CD8-positive, alpha-beta memory T cell (primary cell): ENCODE measurements around the gene PDCD1LG2. TPM values are rescaled to one million over a fixed set of nuclear protein-coding genes. Genes with fewer than 3 reads are reported as not detected.
"Not testable (repeated sequence)": the region's sequence is repeated elsewhere in the genome, so short reads cannot be mapped to it uniquely, and the experiment has no call there.

Source experiments
- CTCF ChIA-PET: fragments of 350-600 bp; sonication (Branson Sonifier 250); formaldehyde crosslinking; loops from one replicate; lab custom pipeline; 2021; ENCODE audit warnings: antibody characterized with exemption; lab: Charles Lee
- POLR2A ChIA-PET: fragments of 350-600 bp; sonication (Branson Sonifier 250); formaldehyde crosslinking; loops from one replicate; lab custom pipeline; 2021; ENCODE audit warnings: antibody characterized with exemption; lab: Charles Lee
- DNase-seq, 5 donors: peaks; one replicate each; pipeline versions ENCODE4 v3.0.0 to v3.0.0-alpha.2; 2020 to 2022; ENCODE audit warnings: mixed read lengths in 1 of 5
- H3K27ac ChIP-seq: one replicate; pipeline ENCODE4 v1.7.0; 2013; ENCODE audit warnings: low read depth, mild to moderate bottlenecking, low read length, moderate library complexity
- H3K27me3 ChIP-seq: 2 replicates; pipeline ENCODE4 v1.7.0; 2013; ENCODE audit warnings: low read length, mild to moderate bottlenecking; ENCODE audit not compliant: insufficient read depth, poor library complexity, severe bottlenecking
- H3K36me3 ChIP-seq: 2 replicates; pipeline ENCODE4 v1.7.0; 2013; ENCODE audit warnings: mild to moderate bottlenecking, low read length, moderate library complexity; ENCODE audit not compliant: insufficient read depth
- H3K4me1 ChIP-seq: 2 replicates; pipeline ENCODE4 v1.7.0; 2013; ENCODE audit warnings: mild to moderate bottlenecking, low read length, moderate library complexity; ENCODE audit not compliant: insufficient read depth
- H3K4me3 ChIP-seq: 2 replicates; pipeline ENCODE4 v1.7.0; 2013; ENCODE audit warnings: mild to moderate bottlenecking, low read length
- H3K9me3 ChIP-seq: 2 replicates; pipeline ENCODE4 v1.7.0; 2013; ENCODE audit warnings: mild to moderate bottlenecking, low read length
- H3K27ac Mint-ChIP-seq, 8 donors: one replicate each; pipeline ENCODE4 v1.8.0; 2020 to 2021; ENCODE audit warnings: mixed read lengths in 8 of 8, mild to moderate bottlenecking in 6 of 8, inconsistent platforms in 3 of 8, moderate library complexity in 3 of 8
- H3K27me3 Mint-ChIP-seq, 2 donors: one replicate each; pipeline ENCODE4 v1.8.0; 2020 to 2021; ENCODE audit warnings: mixed read lengths in 2 of 2, mild to moderate bottlenecking in 1 of 2, moderate library complexity in 1 of 2
- H3K36me3 Mint-ChIP-seq, 3 donors: one replicate each; pipeline ENCODE4 v1.8.0; 2020 to 2021; ENCODE audit warnings: mixed read lengths in 3 of 3, inconsistent platforms in 1 of 3, mild to moderate bottlenecking in 1 of 3
- H3K4me1 Mint-ChIP-seq, 3 donors: one replicate each; pipeline ENCODE4 v1.8.0; 2020 to 2021; ENCODE audit warnings: mixed read lengths in 3 of 3, inconsistent platforms in 1 of 3, mild to moderate bottlenecking in 1 of 3
- H3K4me3 Mint-ChIP-seq, 7 donors: one replicate each; pipeline ENCODE4 v1.8.0; 2020 to 2021; ENCODE audit warnings: mixed read lengths in 7 of 7, mild to moderate bottlenecking in 6 of 7, moderate library complexity in 4 of 7, inconsistent platforms in 2 of 7
- H3K9me3 Mint-ChIP-seq, 5 donors: one replicate each; pipeline ENCODE4 v1.8.0; 2020 to 2022; ENCODE audit warnings: mixed read lengths in 5 of 5, mild to moderate bottlenecking in 3 of 5, moderate library complexity in 2 of 5, inconsistent platforms in 1 of 5
- polyA plus RNA-seq: library from polyadenylated mRNA; unstranded; fragments of 300-500 nt; fragmentation: Illumina TruSeq; gene quantifications from one replicate; pipeline ENCODE4 v1.2.3, GENCODE V29; 2021
- total RNA-seq, 2 experiments: library from RNA; stranded (reverse); gene quantifications; one replicate each; pipeline ENCODE4 v1.2.3, GENCODE V29; 2021

PDCD1LG2 gene
- under 1 TPM; 0.33 to 0.37 TPM for total RNA-seq
- polyA plus RNA-seq = not detected

DNA sequence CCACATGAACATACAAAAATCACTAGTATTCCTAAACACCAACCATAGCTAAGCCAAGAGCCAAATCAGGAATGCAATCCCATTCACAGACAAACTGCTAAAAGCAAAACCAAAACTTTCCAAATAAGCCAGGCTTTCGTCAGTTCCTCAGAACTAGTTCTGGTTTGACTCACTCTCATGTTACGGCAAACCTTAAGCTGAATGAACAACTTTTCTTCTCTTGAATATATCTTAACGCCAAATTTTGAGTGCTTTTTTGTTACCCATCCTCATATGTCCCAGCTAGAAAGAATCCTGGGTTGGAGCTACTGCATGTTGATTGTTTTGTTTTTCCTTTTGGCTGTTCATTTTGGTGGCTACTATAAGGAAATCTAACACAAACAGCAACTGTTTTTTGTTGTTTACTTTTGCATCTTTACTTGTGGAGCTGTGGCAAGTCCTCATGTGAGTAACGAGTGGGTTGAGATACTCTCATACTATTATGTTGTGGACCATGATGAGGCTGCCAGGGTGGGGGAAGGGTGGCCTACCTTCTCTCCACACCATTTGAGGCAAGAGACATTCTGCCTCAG lies at the start of gene PDCD1LG2:
Gene PDCD1LG2, plus strand, starts transcription at position 172 of the 572 bp plus-strand sequence. CDS start 12,016 bp downstream, outside the sequence.
- H3K4me3 ChIP-seq = peak within 1 kb of the TSS; percentile 24
- no peaks in the 10 kb centered on the region for H3K27me3 ChIP-seq
- no peaks in the 10 kb centered on the region for H3K36me3 Mint-ChIP-seq
- H3K4me3 Mint-ChIP-seq = peak within 1 kb of the TSS; percentile 35 to 90 (median 79)
- ChIA-PET POLR2A (interaction anchor here (1.2 kb wide), 1 partner anchor 118 kb away, joined by 3 read pairs; the partner anchor contains the start of gene RIC1), CTCF (interaction anchor here (0.9 kb wide), 1 partner anchor 60 kb away, joined by 3 read pairs; the partner anchor contains the start of gene CD274)
- peak within 1 kb of the TSS; percentile 7 for H3K27ac ChIP-seq
- no peaks in the 10 kb centered on the region for H3K9me3 ChIP-seq
- H3K27ac Mint-ChIP-seq = peak within 1 kb of the TSS; percentile 58 to 94 (median 90)
- peaks cover 0 to 7% of the 10 kb centered on the region in 2 donors for H3K27me3 Mint-ChIP-seq
- H3K4me1 ChIP-seq = peaks cover 3% of the 10 kb centered on the region
- no peak for DNase-seq
- no peaks in the 10 kb centered on the region for H3K9me3 Mint-ChIP-seq
- peaks cover 27 to 48% (median 43%) of the 10 kb centered on the region in 3 donors for H3K4me1 Mint-ChIP-seq
- H3K36me3 ChIP-seq = no peaks in the 10 kb centered on the region

DNA sequence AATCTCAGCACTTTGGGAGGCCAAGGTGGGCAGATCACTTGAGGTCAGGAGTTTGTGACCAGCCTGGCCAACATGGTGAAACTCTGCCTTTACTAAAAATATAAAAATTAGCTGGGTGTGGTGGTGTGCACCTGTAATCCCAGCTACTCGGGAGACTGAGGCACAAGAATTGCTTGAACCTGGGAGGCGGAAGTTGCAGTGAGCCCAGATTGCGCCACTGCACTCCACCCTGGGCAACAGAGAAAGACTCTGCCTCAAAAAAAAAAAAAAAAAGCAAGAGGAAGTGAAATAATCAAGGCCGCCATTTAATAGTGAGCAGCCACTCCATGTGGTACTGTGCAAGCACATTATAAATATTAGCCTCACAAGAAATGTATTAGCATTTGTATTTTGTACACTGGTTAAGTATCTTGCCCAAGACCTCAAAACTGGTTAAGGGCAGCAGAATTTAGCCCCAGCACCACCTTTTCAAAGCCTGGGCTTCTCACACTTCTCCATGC lies 45.5 kb upstream of the PDCD1LG2 start:
- H3K4me1 Mint-ChIP-seq, H3K4me3 ChIP-seq, H3K4me1 ChIP-seq, H3K27me3 Mint-ChIP-seq, H3K27me3 ChIP-seq, H3K27ac ChIP-seq, POLR2A ChIA-PET, H3K9me3 ChIP-seq, CTCF ChIA-PET, H3K9me3 Mint-ChIP-seq, DNase-seq, H3K36me3 ChIP-seq: not testable (repeated sequence)
- Mint-ChIP-seq H3K36me3 (peaks cover 17 to 66% (median 42%) of the 10 kb centered on the region in 3 donors), H3K4me3 (peak overlapping the region in 1 of 7 donors; percentile 58), H3K27ac (peak overlapping the region in 1 of 8 donors; percentile 80)

DNA sequence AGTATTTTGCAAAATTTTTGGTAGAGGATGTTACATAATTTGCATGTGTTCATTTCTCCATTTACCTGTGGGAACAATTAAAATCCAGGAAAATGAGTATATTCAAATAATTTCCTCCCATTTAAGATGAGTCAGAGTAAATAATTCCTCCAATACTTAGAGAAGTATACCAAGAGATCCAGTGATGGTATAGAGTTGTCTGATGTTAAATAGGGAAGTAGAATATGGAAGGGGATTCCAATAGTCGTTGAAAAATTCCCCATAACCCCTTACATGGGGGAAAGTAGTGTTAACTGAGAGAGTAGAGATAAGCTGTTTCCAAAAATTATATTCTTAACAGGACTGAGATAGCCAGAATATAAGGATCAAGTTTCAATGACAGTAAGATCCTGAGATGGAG lies 44.3 kb upstream of the PDCD1LG2 start:
- H3K9me3 ChIP-seq = no peaks in the 10 kb centered on the region
- H3K4me3 Mint-ChIP-seq = no peak overlapping the region
- POLR2A ChIA-PET = no interaction called here
- H3K4me3 ChIP-seq = no peak overlapping the region
- peak overlapping the region in 1 of 8 donors; percentile 31 for H3K27ac Mint-ChIP-seq
- peaks cover 17 to 62% (median 40%) of the 10 kb centered on the region in 3 donors for H3K36me3 Mint-ChIP-seq
- no peaks in the 10 kb centered on the region for H3K27me3 ChIP-seq
- CTCF ChIA-PET = interaction anchor here (1.2 kb wide), 1 partner anchor 280 kb away, joined by 3 read pairs; no protein-coding TSS in a partner anchor
- no peak for DNase-seq
- H3K4me1 Mint-ChIP-seq = no peaks in the 10 kb centered on the region
- H3K4me1 ChIP-seq = no peaks in the 10 kb centered on the region
- H3K27me3 Mint-ChIP-seq = no peaks in the 10 kb centered on the region
- H3K36me3 ChIP-seq = no peaks in the 10 kb centered on the region
- no peak overlapping the region for H3K27ac ChIP-seq
- H3K9me3 Mint-ChIP-seq = no peaks in the 10 kb centered on the region

GRCh38 chr9:5466766-5467165 lies 43.6 kb upstream of the PDCD1LG2 start:
- no peak overlapping the region for H3K4me3 Mint-ChIP-seq
- no peaks in the 10 kb centered on the region for H3K27me3 Mint-ChIP-seq
- peaks cover 17 to 62% (median 39%) of the 10 kb centered on the region in 3 donors for H3K36me3 Mint-ChIP-seq
- ChIA-PET CTCF (interaction anchor here (1.0 to 1.2 kb wide), 3 partner anchors 123 to 280 kb away, joined by 3 read pairs; no protein-coding TSS in a partner anchor), POLR2A (no interaction called here)
- H3K36me3 ChIP-seq = no peaks in the 10 kb centered on the region
- no peaks in the 10 kb centered on the region for H3K4me1 Mint-ChIP-seq
- no peaks in the 10 kb centered on the region for H3K27me3 ChIP-seq
- no peaks in the 10 kb centered on the region for H3K9me3 ChIP-seq
- H3K9me3 Mint-ChIP-seq = no peaks in the 10 kb centered on the region
- H3K4me1 ChIP-seq = no peaks in the 10 kb centered on the region
- peak overlapping the region in 3 of 8 donors; percentile 5 to 32 (median 7) for H3K27ac Mint-ChIP-seq
- H3K4me3 ChIP-seq = no peak overlapping the region
- H3K27ac ChIP-seq = no peak overlapping the region
- DNase-seq = no peak

DNA sequence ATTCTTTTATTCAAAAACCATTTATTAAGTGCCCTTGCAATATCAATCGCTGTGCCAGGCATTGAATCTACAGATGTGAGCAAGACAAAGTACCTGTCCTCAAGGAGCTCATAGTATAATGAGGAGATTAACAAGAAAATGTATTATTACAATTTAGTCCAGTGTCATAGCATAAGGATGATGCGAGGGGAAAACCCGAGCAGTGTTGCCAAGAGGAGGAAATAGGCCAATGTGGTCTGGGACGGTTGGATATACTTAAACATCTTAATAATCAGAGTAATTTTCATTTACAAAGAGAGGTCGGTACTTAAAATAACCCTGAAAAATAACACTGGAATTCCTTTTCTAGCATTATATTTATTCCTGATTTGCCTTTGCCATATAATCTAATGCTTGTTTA lies 41.5 kb upstream of the PDCD1LG2 start:
- Histone ChIP-seq H3K36me3 (no peaks in the 10 kb centered on the region), H3K9me3 (no peaks in the 10 kb centered on the region), H3K27ac (no peak overlapping the region), H3K4me1 (no peaks in the 10 kb centered on the region), H3K27me3 (no peaks in the 10 kb centered on the region), H3K4me3 (no peak overlapping the region)
- ChIA-PET CTCF (interaction anchor here (1.3 kb wide), 1 partner anchor 19 kb away, joined by 4 read pairs; the partner anchor contains the start of gene CD274), POLR2A (no interaction called here)
- Mint-ChIP-seq H3K4me1 (no peaks in the 10 kb centered on the region), H3K27ac (peak overlapping the region in 1 of 8 donors; percentile 18), H3K36me3 (peaks cover 13 to 47% (median 27%) of the 10 kb centered on the region in 3 donors), H3K9me3 (no peaks in the 10 kb centered on the region), H3K27me3 (no peaks in the 10 kb centered on the region), H3K4me3 (no peak overlapping the region)
- DNase-seq = no peak

GRCh38 chr9:5470122-5470521 lies 40.2 kb upstream of the PDCD1LG2 start:
- CTCF ChIA-PET = no interaction called here
- no peaks in the 10 kb centered on the region for H3K27me3 Mint-ChIP-seq
- H3K9me3 ChIP-seq = no peaks in the 10 kb centered on the region
- H3K36me3 Mint-ChIP-seq = peaks cover 11 to 38% (median 23%) of the 10 kb centered on the region in 3 donors
- no peak overlapping the region for H3K4me3 Mint-ChIP-seq
- POLR2A ChIA-PET = no interaction called here
- peaks cover 0 to 2% (median 0%) of the 10 kb centered on the region in 5 donors for H3K9me3 Mint-ChIP-seq
- H3K27ac Mint-ChIP-seq = no peak overlapping the region
- no peak overlapping the region for H3K27ac ChIP-seq
- H3K27me3 ChIP-seq = no peaks in the 10 kb centered on the region
- peaks cover 3 to 5% (median 5%) of the 10 kb centered on the region in 3 donors for H3K4me1 Mint-ChIP-seq
- no peaks in the 10 kb centered on the region for H3K4me1 ChIP-seq
- no peaks in the 10 kb centered on the region for H3K36me3 ChIP-seq
- H3K4me3 ChIP-seq = no peak overlapping the region
- DNase-seq = no peak

- H3K9me3 ChIP-seq = no peaks in the 10 kb centered on the region
- H3K27me3 ChIP-seq = no peaks in the 10 kb centered on the region
- no peak overlapping the region for H3K4me3 Mint-ChIP-seq
- ChIA-PET POLR2A (no interaction called here), CTCF (no interaction called here)
- H3K27me3 Mint-ChIP-seq = no peaks in the 10 kb centered on the region
- H3K27ac Mint-ChIP-seq = no peak overlapping the region
- DNase-seq = no peak
- H3K36me3 ChIP-seq = no peaks in the 10 kb centered on the region
- H3K4me1 Mint-ChIP-seq = peaks cover 3 to 5% (median 5%) of the 10 kb centered on the region in 3 donors
- no peak overlapping the region for H3K27ac ChIP-seq
- H3K36me3 Mint-ChIP-seq = peaks cover 17 to 33% (median 19%) of the 10 kb centered on the region in 3 donors
- H3K9me3 Mint-ChIP-seq = peaks cover 0 to 4% (median 0%) of the 10 kb centered on the region in 5 donors
- no peaks in the 10 kb centered on the region for H3K4me1 ChIP-seq
- no peak overlapping the region for H3K4me3 ChIP-seq
Measured at GRCh38 chr9:5470816-5471215, 39.5 kb upstream of the PDCD1LG2 start.

- H3K27me3 ChIP-seq, H3K4me1 ChIP-seq, H3K27me3 Mint-ChIP-seq, H3K27ac Mint-ChIP-seq, CTCF ChIA-PET, H3K9me3 ChIP-seq, H3K36me3 ChIP-seq, DNase-seq, POLR2A ChIA-PET, H3K4me3 ChIP-seq, H3K4me3 Mint-ChIP-seq, H3K4me1 Mint-ChIP-seq, H3K27ac ChIP-seq, H3K9me3 Mint-ChIP-seq: not testable (repeated sequence)
- peaks cover 3 to 24% (median 7%) of the 10 kb centered on the region in 3 donors for H3K36me3 Mint-ChIP-seq
Measured at GRCh38 chr9:5475611-5476010, 34.7 kb upstream of the PDCD1LG2 start.
